Lung (tissue), 12 donors: ENCODE results near the gene ZNRF2. TPM values are rescaled to one million over a fixed set of nuclear protein-coding genes. Genes with fewer than 3 reads are reported as not detected.

ENCODE experiments used
- ATAC-seq: fragments of 200-7000 bp; cut with Tn5 transposase; one replicate; pipeline ENCODE4 v1.9.1; 2020; ENCODE audit warnings: moderate number of reproducible peaks; ENCODE audit not compliant: insufficient read depth, low FRiP score
- DNase-seq, 3 donors: peaks; one replicate each; pipeline ENCODE4 v3.0.0-alpha.2; 2013 to 2017
- H3K27ac ChIP-seq, 2 donors: one replicate each; pipeline ENCODE4 v1.5.1; 2013; ENCODE audit warnings: mild to moderate bottlenecking in 2 of 2, moderate library complexity in 2 of 2, control low read depth in 1 of 2, inconsistent platforms in 1 of 2, low read depth in 1 of 2, low read length in 1 of 2
- H3K27me3 ChIP-seq, 3 donors: one replicate each; pipeline ENCODE4 v1.5.1; 2013; ENCODE audit warnings: low read length in 2 of 3; ENCODE audit not compliant: control insufficient read depth in 3 of 3, insufficient read depth in 3 of 3
- H3K36me3 ChIP-seq, 4 donors: one replicate each; pipeline ENCODE4 v1.5.1; 2013; ENCODE audit warnings: low read length in 4 of 4, mild to moderate bottlenecking in 1 of 4, moderate library complexity in 1 of 4; ENCODE audit not compliant: control insufficient read depth in 4 of 4, insufficient read depth in 4 of 4
- H3K4me1 ChIP-seq, 5 donors: one replicate each; pipeline ENCODE4 v1.5.1; 2013; ENCODE audit warnings: low read length in 5 of 5, mild to moderate bottlenecking in 2 of 5, moderate library complexity in 1 of 5; ENCODE audit not compliant: control insufficient read depth in 5 of 5, insufficient read depth in 5 of 5
- H3K4me3 ChIP-seq: one replicate; pipeline ENCODE4 v1.5.1; 2013; ENCODE audit warnings: mild to moderate bottlenecking, control low read depth, moderate library complexity
- H3K9ac ChIP-seq, 2 donors: one replicate each; pipeline ENCODE4 v1.5.1; 2013; ENCODE audit warnings: low read length in 2 of 2, control low read depth in 1 of 2; ENCODE audit not compliant: insufficient read depth in 1 of 2
- H3K9me3 ChIP-seq, 4 donors: one replicate each; pipeline ENCODE4 v1.5.1; 2013; ENCODE audit warnings: low read length in 3 of 4, mild to moderate bottlenecking in 1 of 4, moderate library complexity in 1 of 4; ENCODE audit not compliant: control insufficient read depth in 4 of 4, insufficient read depth in 3 of 4
- CTCF ChIP-seq: IDR thresholded peaks from 2 replicates; pipeline ENCODE4 v1.5.1; 2012; ENCODE audit warnings: mild to moderate bottlenecking; ENCODE audit errors: control extremely low read depth, extremely low read depth
- WGBS, 2 donors: extraction: QIAGEN DNeasy Blood & Tissue Kit; methylation state at CpG; one replicate each; pipeline ENCODE4 v1.1.7; 2013; 5-methylcytosine and 5-hydroxymethylcytosine counted together
- polyA plus RNA-seq, 2 donors: library from polyadenylated mRNA; stranded (reverse); fragments of 200-250 nt; gene quantifications; one replicate each; pipeline ENCODE4 v1.2.1, GENCODE V29; 2013
- total RNA-seq, 2 donors: library from RNA; depleted of rRNA in 1 of 2; stranded (reverse); fragments of >200 nt in 1 of 2; gene quantifications; one replicate each; pipeline ENCODE4 v1.2.1, GENCODE V29; 2014 to 2021
- donor health status: control.
- donor health status: control.
- donor health status: Bipolar disorder and iron deficiency.
- donor health status: healthy.
- donor health status: DM: yes; HTN: yes; CAD: no.

ZNRF2 gene
- total and polyA plus RNA-seq, 4 donors, result 5.9 to 27.6 (median 15.4) TPM

- H3K36me3 ChIP-seq, result no peaks in the 10 kb centered on the region
- WGBS, 2 donors, result 94 to 99% methylated on average over 10 of the region's 10 CpGs
- H3K4me1 ChIP-seq, result peaks cover 0 to 26% (median 5%) of the 10 kb centered on the region in 5 donors
- no peaks in the 10 kb centered on the region for H3K9me3 ChIP-seq
- H3K27ac ChIP-seq, result no peak overlapping the region
- DNase-seq (no peak), ATAC-seq (no peak)
- no peak overlapping the region for H3K4me3 ChIP-seq
- H3K27me3 ChIP-seq, result no peaks in the 10 kb centered on the region
- no peak overlapping the region for H3K9ac ChIP-seq
- TF ChIP-seq CTCF, result no peak
Measured at GRCh38 chr7:30256349-30256858, 28.0 kb upstream of the ZNRF2 start.

GRCh38 chr7:30260246-30260768, 24.1 kb upstream of the ZNRF2 start:
- ATAC-seq, result no peak
- no peak for TF ChIP-seq CTCF
- Histone ChIP-seq H3K4me3 (no peak overlapping the region), H3K4me1 (peaks cover 0 to 8% (median 0%) of the 10 kb centered on the region in 5 donors), H3K9me3 (no peaks in the 10 kb centered on the region), H3K9ac (no peak overlapping the region), H3K27ac (no peak overlapping the region), H3K27me3 (no peaks in the 10 kb centered on the region), H3K36me3 (no peaks in the 10 kb centered on the region)
- WGBS, 2 donors, result 96 to 97% methylated on average over 1 of the region's 1 CpG
- DNase-seq, result no peak

- Histone ChIP-seq H3K9me3 (no peaks in the 10 kb centered on the region), H3K27ac (no peak overlapping the region), H3K4me3 (no peak overlapping the region), H3K4me1 (peaks cover 0 to 5% (median 0%) of the 10 kb centered on the region in 5 donors), H3K9ac (no peak overlapping the region), H3K36me3 (no peaks in the 10 kb centered on the region), H3K27me3 (no peaks in the 10 kb centered on the region)
- WGBS, 2 donors, result 64 to 76% methylated on average over 4 of the region's 4 CpGs
- ATAC-seq (no peak), DNase-seq (no peak)
- no peak for TF ChIP-seq CTCF
Measured at GRCh38 chr7:30263090-30263710, 21.2 kb upstream of the ZNRF2 start.
